Measurements from ENCODE around the gene SCGB1C2. TPM values are rescaled to one million over a fixed set of nuclear protein-coding genes. Genes with fewer than 3 reads are reported as not detected.

The SCGB1C2 gene
- total and polyA plus RNA-seq, 2 donors (not counting 3 experiments of a cell fraction or from before 2014, with no cell fraction given) = not detected

- no peaks in the 10 kb centered on the region for H3K79me2 ChIP-seq (ENCODE audit: control insufficient read depth, insufficient read depth, low read length)
- H2AFZ ChIP-seq (ENCODE audit: low read depth, low read length) = no peak overlapping the region
- intact Hi-C loops (cut with micrococcal nuclease) = no loop called here
- no peaks in the 10 kb centered on the region for H3K36me3 ChIP-seq (ENCODE audit: control insufficient read depth in 2 of 2, extremely low read depth in 1 of 2, insufficient read depth in 2 of 2, low read length in 2 of 2)
- no peaks in the 10 kb centered on the region for H3K9me1 ChIP-seq (replicated peaks; ENCODE audit: control insufficient read depth, extremely low read depth, insufficient read depth, low read length)
- no peak overlapping the region for H3K4me3 ChIP-seq (replicated peaks in 1 of 3; ENCODE audit: insufficient read depth in 1 of 3, low read depth in 1 of 3, low read length in 3 of 3)
- H3K4me1 ChIP-seq (ENCODE audit: control insufficient read depth, extremely low read depth, insufficient read depth, low read length) = no peaks in the 10 kb centered on the region
- DNase-seq (ENCODE audit: low read depth, low spot score) (no peak), FAIRE-seq (no peak)
- no peaks in the 10 kb centered on the region for H4K20me1 ChIP-seq (replicated peaks; ENCODE audit: control insufficient read depth, extremely low read depth, insufficient read depth, low read length)
- H3K4me2 ChIP-seq (ENCODE audit: insufficient read depth, low read length) = no peak overlapping the region
- CTCF ChIA-PET = no interaction called here
- no peaks in the 10 kb centered on the region for H3K9me3 ChIP-seq (replicated peaks; ENCODE audit: control insufficient read depth, insufficient read depth, low read length)
- peaks cover 24 to 28% of the 10 kb centered on the region in 2 experiments for H3K27me3 ChIP-seq (ENCODE audit: control insufficient read depth in 2 of 2, insufficient read depth in 2 of 2, low read length in 2 of 2)
- no peak overlapping the region for H3K27ac ChIP-seq (ENCODE audit: insufficient read depth, low read depth, low read length)
- H3K9ac ChIP-seq (replicated peaks; ENCODE audit: extremely low read depth, insufficient read depth, low read length) = no peak overlapping the region
- BruUV-seq (replicated peaks) = no TSS peak
- no peak for TF ChIP-seq POLR2A (IDR thresholded peaks at IDR 0.05; ENCODE audit: low read depth, low read length)
- TF ChIP-seq MYC (IDR thresholded peaks at IDR 0.05; ENCODE audit: low read depth, low read length) = no peak
- TF ChIP-seq, protein P1, sequence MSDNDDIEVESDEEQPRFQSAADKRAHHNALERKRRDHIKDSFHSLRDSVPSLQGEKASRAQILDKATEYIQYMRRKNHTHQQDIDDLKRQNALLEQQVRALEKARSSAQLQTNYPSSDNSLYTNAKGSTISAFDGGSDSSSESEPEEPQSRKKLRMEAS (IDR thresholded peaks at IDR 0.05; ENCODE audit: insufficient read depth, insufficient read length) = no peak
- TF ChIP-seq JUN (IDR thresholded peaks at IDR 0.05; ENCODE audit: borderline replicate concordance, insufficient read depth, insufficient read length, low read depth) = no peak
- TF ChIP-seq GATA2 (IDR thresholded peaks at IDR 0.05; ENCODE audit: insufficient read depth, insufficient read length, low read depth, low read length) = no peak
- TF ChIP-seq, protein P2, sequence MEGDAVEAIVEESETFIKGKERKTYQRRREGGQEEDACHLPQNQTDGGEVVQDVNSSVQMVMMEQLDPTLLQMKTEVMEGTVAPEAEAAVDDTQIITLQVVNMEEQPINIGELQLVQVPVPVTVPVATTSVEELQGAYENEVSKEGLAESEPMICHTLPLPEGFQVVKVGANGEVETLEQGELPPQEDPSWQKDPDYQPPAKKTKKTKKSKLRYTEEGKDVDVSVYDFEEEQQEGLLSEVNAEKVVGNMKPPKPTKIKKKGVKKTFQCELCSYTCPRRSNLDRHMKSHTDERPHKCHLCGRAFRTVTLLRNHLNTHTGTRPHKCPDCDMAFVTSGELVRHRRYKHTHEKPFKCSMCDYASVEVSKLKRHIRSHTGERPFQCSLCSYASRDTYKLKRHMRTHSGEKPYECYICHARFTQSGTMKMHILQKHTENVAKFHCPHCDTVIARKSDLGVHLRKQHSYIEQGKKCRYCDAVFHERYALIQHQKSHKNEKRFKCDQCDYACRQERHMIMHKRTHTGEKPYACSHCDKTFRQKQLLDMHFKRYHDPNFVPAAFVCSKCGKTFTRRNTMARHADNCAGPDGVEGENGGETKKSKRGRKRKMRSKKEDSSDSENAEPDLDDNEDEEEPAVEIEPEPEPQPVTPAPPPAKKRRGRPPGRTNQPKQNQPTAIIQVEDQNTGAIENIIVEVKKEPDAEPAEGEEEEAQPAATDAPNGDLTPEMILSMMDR (IDR thresholded peaks at IDR 0.05; ENCODE audit: extremely low read depth in 1 of 2, insufficient read depth in 1 of 2, low read depth in 1 of 2, low read length in 2 of 2) = no peak
- POLR2A ChIA-PET = no interaction called here
- dilution Hi-C loops (cut with MboI; ENCODE audit: extremely low pct_ligation_motif_present, low sequenced_read_pairs) = no loop called here
Measured at GRCh38 chr17:187130-187529, 49.8 kb downstream of the SCGB1C2 start.

Small RNA genes within 50 kb of the gene (small RNA-seq; reads per million reads assigned to genes)
- not detected for gene RF00026 (ENCODE audit: insufficient read depth, insufficient read length, low read depth, low replicate concordance)

Other genes starting within 250 kb of the SCGB1C2 start
- gene DOC2B, start 44.1 kb downstream of the SCGB1C2 start, total RNA-seq = 0.05 and 0.22 TPM in 2 replicates
- 0.10 and 0.22 TPM in 2 replicates for gene DOC2B, start 44.1 kb downstream of the SCGB1C2 start, polyA plus RNA-seq
- 4.4 and 7.0 TPM in 2 replicates for gene RPH3AL, start 215.2 kb downstream of the SCGB1C2 start, total RNA-seq
- 4.1 and 5.6 TPM in 2 replicates for gene RPH3AL, start 215.2 kb downstream of the SCGB1C2 start, polyA plus RNA-seq